DMS79 (cell line): Measurements from ENCODE around the gene PGRMC2.
"Not testable (repeated sequence)": the region's sequence is repeated elsewhere in the genome, so short reads cannot be mapped to it uniquely, and the experiment has no call there.

ENCODE experiments used
- DNase-seq: peaks from one replicate; lab custom pipeline; 2025; lab: John Stamatoyannopoulos, UW

The PGRMC2 gene

GRCh38 chr4:128267745-128268144, 19.9 kb downstream of the PGRMC2 start:
- DNase-seq, result no peak

GRCh38 chr4:128267171-128267570, 20.4 kb downstream of the PGRMC2 start:
- DNase-seq, result not testable (repeated sequence)

GRCh38 chr4:128265550-128265949, 22.1 kb downstream of the PGRMC2 start:
- not testable (repeated sequence) for DNase-seq

- not testable (repeated sequence) for DNase-seq
Measured at GRCh38 chr4:128259889-128260288, 27.7 kb downstream of the PGRMC2 start.

GRCh38 chr4:128258166-128258565, 29.4 kb downstream of the PGRMC2 start:
- not testable (repeated sequence) for DNase-seq

GRCh38 chr4:128256539-128256938, 31.1 kb downstream of the PGRMC2 start:
- no peak for DNase-seq

GRCh38 chr4:128255906-128256305, 31.7 kb downstream of the PGRMC2 start:
- no peak for DNase-seq

- DNase-seq, result no peak
Measured at GRCh38 chr4:128249787-128250668, 37.6 kb downstream of the PGRMC2 start.

- DNase-seq, result no peak
Measured at GRCh38 chr4:128247906-128248305, 39.7 kb downstream of the PGRMC2 start.

- DNase-seq, result not testable (repeated sequence)
Measured at GRCh38 chr4:128245391-128245790, 42.2 kb downstream of the PGRMC2 start.

GRCh38 chr4:128244379-128244778, 43.2 kb downstream of the PGRMC2 start:
- no peak for DNase-seq

GRCh38 chr4:128242601-128243000, 45.0 kb downstream of the PGRMC2 start:
- DNase-seq, result no peak

GRCh38 chr4:128241981-128242380, 45.6 kb downstream of the PGRMC2 start:
- DNase-seq, result no peak

- no peak for DNase-seq
Measured at GRCh38 chr4:128241425-128241913, 46.1 kb downstream of the PGRMC2 start.

GRCh38 chr4:128241019-128241418, 46.6 kb downstream of the PGRMC2 start:
- DNase-seq, result no peak

GRCh38 chr4:128234836-128235235, 52.8 kb downstream of the PGRMC2 start:
- no peak for DNase-seq

- no peak for DNase-seq
Measured at GRCh38 chr4:128232719-128233118, 54.9 kb downstream of the PGRMC2 start.

GRCh38 chr4:128228845-128229795, 58.5 kb downstream of the PGRMC2 start:
- DNase-seq, result peak; percentile 14

- peak; percentile 28 for DNase-seq
Measured at GRCh38 chr4:128227991-128228571, 59.5 kb downstream of the PGRMC2 start.

- no peak for DNase-seq
Measured at GRCh38 chr4:128225148-128225547, 62.5 kb downstream of the PGRMC2 start.

- DNase-seq, result no peak
Measured at GRCh38 chr4:128221586-128221985, 66.0 kb downstream of the PGRMC2 start.
